ENCODE results near the gene TLL2.

The TLL2 gene

DNA sequence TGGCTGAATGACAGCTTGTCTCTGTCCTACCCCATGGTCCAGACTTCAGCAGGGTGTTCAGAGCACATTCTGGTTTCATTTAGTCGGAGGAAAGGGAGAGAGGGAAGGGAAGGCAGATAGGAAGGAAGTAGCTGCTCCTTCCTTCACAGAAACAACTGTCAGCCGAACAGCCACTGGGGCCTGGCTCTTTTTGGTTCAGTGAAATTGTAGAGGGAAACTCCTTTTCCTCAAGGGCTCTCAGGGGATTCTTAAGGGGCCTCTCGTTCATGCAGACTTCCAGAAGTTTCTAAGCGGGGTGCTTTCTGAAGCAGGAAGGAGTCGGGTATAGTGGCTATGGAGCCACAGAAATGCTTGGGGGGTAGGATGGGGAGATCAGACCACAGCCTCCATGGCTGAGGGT lies 56.4 kb downstream of the TLL2 start:
- TF ChIP-seq, protein P1, sequence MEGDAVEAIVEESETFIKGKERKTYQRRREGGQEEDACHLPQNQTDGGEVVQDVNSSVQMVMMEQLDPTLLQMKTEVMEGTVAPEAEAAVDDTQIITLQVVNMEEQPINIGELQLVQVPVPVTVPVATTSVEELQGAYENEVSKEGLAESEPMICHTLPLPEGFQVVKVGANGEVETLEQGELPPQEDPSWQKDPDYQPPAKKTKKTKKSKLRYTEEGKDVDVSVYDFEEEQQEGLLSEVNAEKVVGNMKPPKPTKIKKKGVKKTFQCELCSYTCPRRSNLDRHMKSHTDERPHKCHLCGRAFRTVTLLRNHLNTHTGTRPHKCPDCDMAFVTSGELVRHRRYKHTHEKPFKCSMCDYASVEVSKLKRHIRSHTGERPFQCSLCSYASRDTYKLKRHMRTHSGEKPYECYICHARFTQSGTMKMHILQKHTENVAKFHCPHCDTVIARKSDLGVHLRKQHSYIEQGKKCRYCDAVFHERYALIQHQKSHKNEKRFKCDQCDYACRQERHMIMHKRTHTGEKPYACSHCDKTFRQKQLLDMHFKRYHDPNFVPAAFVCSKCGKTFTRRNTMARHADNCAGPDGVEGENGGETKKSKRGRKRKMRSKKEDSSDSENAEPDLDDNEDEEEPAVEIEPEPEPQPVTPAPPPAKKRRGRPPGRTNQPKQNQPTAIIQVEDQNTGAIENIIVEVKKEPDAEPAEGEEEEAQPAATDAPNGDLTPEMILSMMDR (IDR thresholded peaks at IDR 0.05; ENCODE audit: control insufficient read depth, insufficient read depth, low read depth, low read length, missing control alignments): no peak
- no peak for DNase-seq (ENCODE audit: low read depth)
- H3K4me3 ChIP-seq (ENCODE audit: control insufficient read depth, low read depth, low read length): no peak overlapping the region

DNA sequence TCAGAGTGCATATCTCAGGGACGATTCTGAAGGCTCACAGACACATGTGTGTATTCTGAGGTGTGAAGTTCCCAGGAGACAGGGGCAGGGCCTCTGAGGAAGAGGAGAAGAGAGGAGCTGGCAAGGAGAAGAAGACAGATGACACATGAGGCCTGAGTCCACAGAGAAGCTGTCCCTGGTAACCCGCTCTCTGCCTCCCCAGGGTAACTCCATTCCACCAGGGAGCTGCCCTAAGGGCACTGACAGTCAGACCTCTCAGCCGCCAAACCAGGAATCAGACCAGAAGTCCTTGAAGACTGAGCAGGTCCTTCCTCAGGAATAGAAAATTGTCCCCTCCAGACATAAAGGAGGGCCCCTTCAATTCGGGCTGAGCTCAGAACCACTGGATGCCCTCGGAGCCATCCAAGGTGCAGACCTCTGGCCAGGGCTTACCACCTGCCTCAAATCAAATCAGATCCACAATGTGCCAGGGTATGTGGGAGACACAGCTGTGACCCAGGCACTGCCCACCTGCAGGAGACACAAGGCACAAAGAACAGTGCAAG lies 57.4 kb downstream of the TLL2 start:
- H3K4me3 ChIP-seq (ENCODE audit: control insufficient read depth, low read depth, low read length): no peak overlapping the region
- TF ChIP-seq, protein P1 (IDR thresholded peaks at IDR 0.05; ENCODE audit: control insufficient read depth, insufficient read depth, low read depth, low read length, missing control alignments): no peak
- DNase-seq (ENCODE audit: low read depth): no peak

DNA sequence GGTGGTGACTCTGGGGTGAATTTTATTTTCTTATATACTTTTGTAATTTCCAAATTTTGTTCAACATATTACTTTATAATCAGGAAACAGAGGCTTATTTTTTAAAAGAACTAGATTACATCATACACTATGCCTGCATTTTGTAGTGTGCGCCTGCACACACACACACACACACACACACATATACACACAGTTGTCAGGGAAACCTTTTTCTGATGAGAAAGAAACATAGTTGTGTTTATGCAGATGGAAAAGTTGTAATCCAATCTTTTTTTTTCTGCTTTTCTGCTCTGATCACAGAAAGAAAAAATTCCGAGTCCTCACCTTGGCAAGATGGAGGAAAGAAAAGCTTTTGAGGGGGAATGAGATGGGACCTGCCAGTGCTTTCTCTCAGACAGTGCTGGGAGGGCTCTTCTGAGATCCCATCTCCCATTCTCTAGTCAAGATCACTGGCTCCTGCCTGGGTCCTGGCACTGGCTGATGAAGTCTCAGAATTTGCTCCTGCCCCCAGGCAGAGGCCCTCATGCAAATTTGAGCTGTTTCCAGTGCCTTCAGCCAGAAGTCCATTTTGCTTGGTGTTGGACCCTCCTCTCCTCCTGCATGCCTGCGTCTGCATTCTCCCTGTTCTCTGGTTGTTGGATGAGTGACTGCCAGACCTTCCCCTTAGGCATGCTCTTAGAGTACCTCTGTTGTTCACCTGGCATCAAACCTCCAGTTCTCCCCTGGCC lies 59.7 kb downstream of the TLL2 start:
- H3K4me3 ChIP-seq (ENCODE audit: control insufficient read depth, low read depth, low read length): no peak overlapping the region
- TF ChIP-seq, protein P1 (IDR thresholded peaks at IDR 0.05; ENCODE audit: control insufficient read depth, insufficient read depth, low read depth, low read length, missing control alignments): no peak
- no peak for DNase-seq (ENCODE audit: low read depth)

DNA sequence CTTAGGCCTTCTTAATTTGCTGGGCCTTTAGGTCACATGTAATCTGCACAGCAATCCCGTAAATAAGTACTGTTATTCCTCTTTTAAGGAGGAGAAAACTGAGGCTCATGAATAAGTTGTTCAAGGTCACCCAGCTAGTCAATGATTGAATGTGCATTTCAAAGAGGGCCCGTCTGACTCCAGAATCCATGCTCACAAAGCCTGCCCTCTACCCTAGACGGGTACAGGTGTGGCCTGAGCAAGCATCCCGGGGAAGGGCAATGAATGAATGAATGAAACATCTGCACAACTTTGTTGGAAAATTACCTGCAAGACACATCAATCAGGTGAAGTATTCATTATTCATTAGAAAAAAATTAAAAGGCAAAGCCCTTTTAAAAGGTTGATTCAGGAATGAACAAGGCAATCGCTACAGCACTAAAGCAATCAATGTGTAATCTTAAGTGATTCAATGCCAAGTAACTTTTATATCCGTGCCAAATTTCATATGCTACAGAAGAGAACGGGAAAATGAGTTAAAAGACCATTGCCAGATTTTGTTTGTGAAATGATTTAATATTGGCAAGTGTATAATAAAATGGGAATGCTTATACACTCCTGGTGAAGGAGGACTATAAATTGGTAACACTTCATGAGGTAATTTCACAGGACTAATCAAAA lies 61.1 kb downstream of the TLL2 start:
- no peak for DNase-seq (ENCODE audit: low read depth)
- TF ChIP-seq, protein P1 (IDR thresholded peaks at IDR 0.05; ENCODE audit: control insufficient read depth, insufficient read depth, low read depth, low read length, missing control alignments): no peak
- no peak overlapping the region for H3K4me3 ChIP-seq (ENCODE audit: control insufficient read depth, low read depth, low read length)

DNA sequence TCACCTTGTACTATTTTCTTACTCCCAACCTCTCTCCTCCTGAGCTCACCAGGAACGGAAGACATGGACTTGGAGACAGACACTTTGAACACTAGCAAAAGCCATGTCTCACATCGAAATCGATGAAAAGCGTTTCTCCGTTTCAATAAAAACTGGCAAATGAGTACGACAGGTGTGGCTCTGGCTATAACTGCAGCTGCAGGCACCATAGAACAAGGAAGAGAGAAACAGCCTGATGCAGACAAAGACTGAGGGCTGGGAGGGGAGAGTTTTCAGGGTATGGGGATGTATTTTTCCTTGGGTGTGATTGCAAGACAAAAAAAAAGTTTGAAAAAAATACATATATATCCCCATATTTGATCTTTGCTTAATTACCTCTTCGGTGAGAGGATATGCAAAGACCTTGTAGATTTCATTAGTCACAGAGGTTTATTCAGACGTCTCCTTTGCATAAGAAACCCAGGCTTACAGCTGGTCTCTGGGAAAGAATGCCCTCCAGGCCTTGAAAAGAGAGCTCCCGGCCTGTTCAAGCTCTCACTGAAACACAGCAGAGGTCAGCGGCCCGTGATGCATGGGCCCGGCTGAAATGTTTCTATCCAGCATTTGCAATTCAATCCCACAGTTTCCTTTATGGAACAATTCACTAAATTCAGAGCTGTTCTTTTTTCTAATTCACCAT lies 63.1 kb downstream of the TLL2 start:
- DNase-seq (ENCODE audit: low read depth): no peak
- H3K4me3 ChIP-seq (ENCODE audit: control insufficient read depth, low read depth, low read length): no peak overlapping the region
- TF ChIP-seq, protein P1 (IDR thresholded peaks at IDR 0.05; ENCODE audit: control insufficient read depth, insufficient read depth, low read depth, low read length, missing control alignments): no peak

DNA sequence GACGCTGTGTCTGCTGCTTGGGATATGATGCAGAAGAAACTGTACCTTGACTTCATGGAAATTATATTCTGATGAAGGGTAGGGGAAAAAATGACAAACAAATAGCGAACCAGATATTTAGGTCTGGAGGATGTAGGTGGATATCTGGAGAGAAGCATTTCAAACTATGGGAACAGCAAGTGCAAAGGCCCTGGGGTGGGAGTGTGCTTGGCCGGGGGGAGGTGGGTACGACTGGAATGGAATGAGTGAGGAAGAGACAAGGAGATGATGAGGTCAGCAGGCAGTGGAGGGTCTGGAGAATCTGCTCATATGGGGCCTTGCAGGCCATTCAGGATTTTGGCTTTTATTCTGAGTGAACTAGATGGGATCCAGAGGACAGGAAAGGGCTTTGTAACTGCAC lies 65.2 kb downstream of the TLL2 start:
- no peak for DNase-seq (ENCODE audit: low read depth)
- no peak overlapping the region for H3K4me3 ChIP-seq (ENCODE audit: control insufficient read depth, low read depth, low read length)
- TF ChIP-seq, protein P1 (IDR thresholded peaks at IDR 0.05; ENCODE audit: control insufficient read depth, insufficient read depth, low read depth, low read length, missing control alignments): no peak

Measured in AG09309 (cell line).